ENCODE data around the gene PPP1R12B.
"Not testable (repeated sequence)": the region's sequence is repeated elsewhere in the genome, so short reads cannot be mapped to it uniquely, and the experiment has no call there.

DNA sequence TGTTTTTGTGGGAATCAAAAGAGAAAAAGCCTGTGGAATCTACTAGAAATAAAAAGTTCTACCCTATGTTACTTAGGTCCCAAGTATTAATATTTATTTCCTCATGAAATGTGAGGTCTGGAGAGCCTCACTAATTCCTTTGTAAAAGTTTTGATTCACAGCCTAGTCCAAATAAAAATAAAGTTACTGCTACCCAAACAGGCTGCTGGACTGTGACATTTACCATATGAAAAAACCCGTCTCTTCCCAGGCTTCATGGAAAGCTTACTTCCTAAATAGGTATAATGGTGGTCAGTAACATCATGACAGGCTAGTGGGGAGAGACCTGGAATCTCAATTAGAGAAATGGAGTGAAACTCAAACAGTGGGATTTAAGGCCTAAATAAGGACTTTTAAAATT lies 201.6 kb downstream of the PPP1R12B start:
- TF ChIP-seq, protein P1, sequence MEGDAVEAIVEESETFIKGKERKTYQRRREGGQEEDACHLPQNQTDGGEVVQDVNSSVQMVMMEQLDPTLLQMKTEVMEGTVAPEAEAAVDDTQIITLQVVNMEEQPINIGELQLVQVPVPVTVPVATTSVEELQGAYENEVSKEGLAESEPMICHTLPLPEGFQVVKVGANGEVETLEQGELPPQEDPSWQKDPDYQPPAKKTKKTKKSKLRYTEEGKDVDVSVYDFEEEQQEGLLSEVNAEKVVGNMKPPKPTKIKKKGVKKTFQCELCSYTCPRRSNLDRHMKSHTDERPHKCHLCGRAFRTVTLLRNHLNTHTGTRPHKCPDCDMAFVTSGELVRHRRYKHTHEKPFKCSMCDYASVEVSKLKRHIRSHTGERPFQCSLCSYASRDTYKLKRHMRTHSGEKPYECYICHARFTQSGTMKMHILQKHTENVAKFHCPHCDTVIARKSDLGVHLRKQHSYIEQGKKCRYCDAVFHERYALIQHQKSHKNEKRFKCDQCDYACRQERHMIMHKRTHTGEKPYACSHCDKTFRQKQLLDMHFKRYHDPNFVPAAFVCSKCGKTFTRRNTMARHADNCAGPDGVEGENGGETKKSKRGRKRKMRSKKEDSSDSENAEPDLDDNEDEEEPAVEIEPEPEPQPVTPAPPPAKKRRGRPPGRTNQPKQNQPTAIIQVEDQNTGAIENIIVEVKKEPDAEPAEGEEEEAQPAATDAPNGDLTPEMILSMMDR (conservative IDR thresholded peaks at IDR 0.05; ENCODE audit: low read length) = not testable (repeated sequence)
- TF ChIP-seq EZH2phosphoT487 (IDR thresholded peaks at IDR 0.05; ENCODE audit: borderline replicate concordance, low read depth, low read length) = not testable (repeated sequence)

All from OCI-LY7 (cell line).